GM12872 (cell line): ENCODE data around the gene DCC.
A peak's percentile ranks its signal among the peaks of the same experiment; 100 is the strongest.

Experiments used
- CTCF ChIP-seq: IDR thresholded peaks from 3 replicates; pipeline ENCODE4 v1.5.1; 2011; ENCODE audit warnings: low read depth, mild to moderate bottlenecking, low read length, moderate library complexity; ENCODE audit not compliant: insufficient read depth

The DCC gene

GRCh38 chr18:53322163-53322562 is 982.2 kb downstream of the DCC start:
- no peak for TF ChIP-seq CTCF

GRCh38 chr18:53324353-53324752 is 984.4 kb downstream of the DCC start:
- TF ChIP-seq CTCF, result no peak

- no peak for TF ChIP-seq CTCF
These were observed 1020.8 kb downstream of the DCC start for GRCh38 chr18:53360501-53361443.

- no peak for TF ChIP-seq CTCF
These were observed 1035.6 kb downstream of the DCC start for GRCh38 chr18:53375621-53376020.

GRCh38 chr18:53380063-53380639 is 1040.2 kb downstream of the DCC start:
- TF ChIP-seq CTCF, result peak; percentile 63; the same call in 1 of the 3 replicates

- TF ChIP-seq CTCF, result no peak
These were observed 1042.9 kb downstream of the DCC start for GRCh38 chr18:53382870-53383269.

- no peak for TF ChIP-seq CTCF
These were observed 1045.9 kb downstream of the DCC start for GRCh38 chr18:53385889-53386288.
